Liver (tissue), 3 donors: ENCODE data around the gene SLC6A8.

Experiments
- CTCF ChIP-seq: fragments of 150-350 bp; IDR thresholded peaks from 2 replicates; pipeline ENCODE4 v1.5.1; 2017; ENCODE audit warnings: improper control_type of control experiment, low read depth, low read length; ENCODE audit not compliant: missing input control
- EGR1 ChIP-seq, 2 donors: IDR thresholded peaks; 2 replicates each; pipeline ENCODE4 v1.6.1; 2016 to 2018; ENCODE audit warnings: antibody characterized with exemption in 2 of 2, low read depth in 2 of 2
- FOXA1 ChIP-seq: IDR thresholded peaks from 2 replicates; pipeline ENCODE4 v1.6.1; 2016; ENCODE audit warnings: antibody characterized with exemption
- FOXA2 ChIP-seq: IDR thresholded peaks from 2 replicates; pipeline ENCODE4 v1.6.1; 2016; ENCODE audit warnings: antibody characterized with exemption
- JUND ChIP-seq, 2 donors: IDR thresholded peaks; 2 replicates each; pipeline ENCODE4 v1.6.1; 2016; ENCODE audit warnings: antibody characterized with exemption in 2 of 2
- MAX ChIP-seq: IDR thresholded peaks from 2 replicates; pipeline ENCODE4 v1.6.1; 2016; ENCODE audit warnings: antibody characterized with exemption
- RAD21 ChIP-seq, 2 donors: IDR thresholded peaks; 2 replicates each; pipeline ENCODE4 v1.6.1; 2016; ENCODE audit warnings: antibody characterized with exemption in 2 of 2, mild to moderate bottlenecking in 2 of 2
- REST ChIP-seq: IDR thresholded peaks from 2 replicates; pipeline ENCODE4 v1.6.1; 2016; ENCODE audit warnings: antibody characterized with exemption, mild to moderate bottlenecking
- TAF1 ChIP-seq: conservative IDR thresholded peaks from 2 replicates; pipeline ENCODE4 v1.6.1; 2016; ENCODE audit warnings: antibody characterized with exemption, mild to moderate bottlenecking
- YY1 ChIP-seq: IDR thresholded peaks from 2 replicates; pipeline ENCODE4 v1.6.1; 2016; ENCODE audit warnings: antibody characterized with exemption, mild to moderate bottlenecking
- donor health status: healthy.
- donor health status: healthy.

GRCh38 chrX:153688071-153688470 lies 345 bp downstream of the SLC6A8 start:
- TF ChIP-seq MAX (no peak), CTCF (no peak), REST (no peak), YY1 (no peak), RAD21 (IDR thresholded peaks at IDR 0.05) (no peak), FOXA2 (no peak), FOXA1 (no peak), EGR1 (IDR thresholded peaks at IDR 0.05; ENCODE audit: low read depth in 2 of 2) (no peak), TAF1 (no peak), JUND (IDR thresholded peaks at IDR 0.05) (no peak)
